ENCODE data around the gene MYO7A.

Gene MYO7A

DNA sequence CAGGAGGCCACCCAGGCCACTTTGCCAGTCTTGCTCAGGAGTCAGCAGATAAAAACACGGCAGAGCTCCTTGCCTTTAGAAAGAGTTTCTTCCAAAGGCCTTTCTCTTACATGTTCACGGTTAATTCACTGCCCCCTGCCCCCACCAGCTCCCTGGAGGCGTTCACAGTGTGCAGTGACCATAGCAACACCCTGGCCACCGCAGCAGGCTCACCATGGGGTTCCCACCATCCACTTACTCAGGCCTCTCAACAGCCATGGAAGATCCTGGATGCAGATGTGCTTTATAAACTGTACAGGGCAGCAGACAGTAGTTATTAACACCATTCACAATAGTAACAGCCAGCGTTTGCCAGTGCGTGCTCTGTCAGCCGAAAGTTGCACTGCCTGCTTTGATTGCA is 10.6 kb upstream of the MYO7A start:
- no peaks in the 10 kb centered on the region for H3K27me3 Mint-ChIP-seq (ENCODE audit: low read depth)
- no peak for TF ChIP-seq CTCF (IDR thresholded peaks at IDR 0.05; ENCODE audit: unreplicated experiment in 3 of 3)
- H3K36me3 Mint-ChIP-seq (ENCODE audit: low read depth), result peaks cover 16% of the 10 kb centered on the region
- no peaks in the 10 kb centered on the region for H3K9me3 Mint-ChIP-seq
- H3K27ac Mint-ChIP-seq, result no peak overlapping the region
- no peaks in the 10 kb centered on the region for H3K4me1 Mint-ChIP-seq
- H3K4me3 Mint-ChIP-seq, result no peak overlapping the region

DNA sequence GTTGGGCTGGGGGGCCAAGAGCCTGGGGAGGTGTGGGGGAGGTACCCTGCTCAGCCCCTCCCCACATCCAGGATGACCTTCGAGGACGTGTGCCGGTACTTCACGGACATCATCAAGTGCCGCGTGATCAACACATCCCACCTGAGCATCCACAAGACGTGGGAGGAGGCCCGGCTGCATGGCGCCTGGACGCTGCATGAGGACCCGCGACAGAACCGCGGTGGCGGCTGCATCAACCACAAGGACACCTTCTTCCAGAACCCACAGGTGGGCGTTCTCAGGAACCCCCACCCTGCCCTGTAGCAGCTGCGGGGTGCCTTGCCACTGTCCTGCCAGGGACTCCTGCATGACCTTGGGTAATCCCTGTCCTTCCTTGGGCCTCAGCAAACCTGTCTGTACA is 10.0 kb upstream of the MYO7A start:
- peaks cover 16% of the 10 kb centered on the region for H3K36me3 Mint-ChIP-seq (ENCODE audit: low read depth)
- no peak overlapping the region for H3K4me3 Mint-ChIP-seq

GRCh38 chr11:77118971-77119370 is 9.1 kb upstream of the MYO7A start:
- peaks cover 5% of the 10 kb centered on the region for H3K27me3 Mint-ChIP-seq (ENCODE audit: low read depth)
- H3K4me3 Mint-ChIP-seq, result no peak overlapping the region
- H3K36me3 Mint-ChIP-seq (ENCODE audit: low read depth), result peaks cover 14% of the 10 kb centered on the region
- no peak for TF ChIP-seq CTCF (IDR thresholded peaks at IDR 0.05; ENCODE audit: unreplicated experiment in 3 of 3)
- H3K9me3 Mint-ChIP-seq, result no peaks in the 10 kb centered on the region
- H3K4me1 Mint-ChIP-seq, result no peaks in the 10 kb centered on the region
- no peak overlapping the region for H3K27ac Mint-ChIP-seq

More for the DNA sequence above, 10.0 kb upstream of the MYO7A start:
- no peak for TF ChIP-seq CTCF (IDR thresholded peaks at IDR 0.05; ENCODE audit: unreplicated experiment in 3 of 3)
- Mint-ChIP-seq H3K27me3 (ENCODE audit: low read depth) (no peaks in the 10 kb centered on the region), H3K9me3 (no peaks in the 10 kb centered on the region), H3K27ac (no peak overlapping the region), H3K4me1 (no peaks in the 10 kb centered on the region)

DNA sequence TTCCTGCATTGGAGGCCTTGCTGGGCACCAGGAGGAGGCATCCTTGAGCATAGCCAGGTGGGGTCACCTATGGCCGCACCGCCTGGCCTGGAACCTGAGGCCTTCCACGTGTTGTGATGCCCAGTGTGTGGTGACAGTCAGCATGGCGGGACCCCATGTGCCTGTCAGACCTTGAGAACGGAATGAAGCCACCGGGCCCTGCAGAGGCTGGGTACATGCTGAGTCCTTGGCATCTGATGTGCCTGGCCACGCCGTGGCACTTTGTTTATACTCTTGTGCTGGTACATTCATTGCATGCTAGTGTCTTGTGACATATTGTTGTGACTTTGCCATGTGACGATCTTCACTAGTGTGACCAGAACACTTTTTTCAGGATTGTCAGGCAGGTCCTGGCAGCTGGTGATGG is 8.5 kb upstream of the MYO7A start:
- TF ChIP-seq CTCF (IDR thresholded peaks at IDR 0.05; ENCODE audit: unreplicated experiment in 3 of 3), result no peak
- Mint-ChIP-seq H3K27ac (no peak overlapping the region), H3K27me3 (ENCODE audit: low read depth) (peaks cover 5% of the 10 kb centered on the region), H3K36me3 (ENCODE audit: low read depth) (peaks cover 19% of the 10 kb centered on the region), H3K9me3 (no peaks in the 10 kb centered on the region), H3K4me3 (no peak overlapping the region), H3K4me1 (no peaks in the 10 kb centered on the region)

DNA sequence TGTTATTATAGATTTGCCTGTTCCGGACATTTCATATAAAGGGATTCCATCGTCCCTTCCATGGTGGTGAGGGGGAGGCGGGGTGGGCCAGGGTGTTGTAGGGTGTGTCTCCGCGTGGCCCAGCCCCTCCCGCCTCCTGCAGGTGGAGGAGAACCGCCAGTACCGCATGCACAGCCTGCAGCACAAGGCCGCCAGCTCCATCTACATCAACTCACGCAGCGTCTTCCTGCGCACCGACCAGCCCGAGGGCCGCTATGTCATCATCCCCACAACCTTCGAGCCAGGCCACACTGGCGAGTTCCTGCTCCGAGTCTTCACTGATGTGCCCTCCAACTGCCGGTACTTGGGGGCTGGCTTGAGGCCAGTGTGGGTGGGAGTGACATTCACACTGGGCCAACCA is 7.5 kb upstream of the MYO7A start:
- Mint-ChIP-seq H3K4me1 (peaks cover 4% of the 10 kb centered on the region), H3K27ac (no peak overlapping the region), H3K4me3 (no peak overlapping the region), H3K9me3 (no peaks in the 10 kb centered on the region), H3K27me3 (ENCODE audit: low read depth) (peaks cover 5% of the 10 kb centered on the region), H3K36me3 (ENCODE audit: low read depth) (peaks cover 19% of the 10 kb centered on the region)
- TF ChIP-seq CTCF (IDR thresholded peaks at IDR 0.05; ENCODE audit: unreplicated experiment in 3 of 3), result no peak

DNA sequence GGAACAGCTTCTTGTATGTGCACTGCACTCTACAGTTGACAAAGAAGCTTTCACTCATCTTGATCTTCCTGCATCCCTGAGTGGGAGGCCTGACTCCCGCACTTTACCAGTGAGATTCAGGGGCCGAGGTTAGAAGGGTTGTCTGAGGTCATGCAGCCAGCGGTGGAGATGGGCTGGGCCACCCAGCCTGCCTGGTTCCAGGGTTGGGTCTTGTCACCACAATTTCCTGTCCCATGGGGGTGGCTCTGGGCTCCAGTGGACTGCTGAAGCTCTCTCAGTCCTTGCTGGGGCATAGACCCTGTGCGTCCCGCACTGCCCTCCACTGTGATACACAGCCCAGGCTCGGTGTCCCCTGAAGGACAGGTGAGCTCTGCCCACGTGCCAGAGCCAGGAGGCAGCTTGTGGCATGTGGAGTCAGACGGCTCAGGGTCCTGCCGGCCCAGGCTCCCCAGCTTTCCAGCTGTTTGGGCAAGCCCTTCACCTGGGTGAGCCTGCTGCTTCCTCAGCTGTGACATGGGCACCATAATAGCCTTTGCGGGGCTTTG is 6.9 kb upstream of the MYO7A start:
- Mint-ChIP-seq H3K4me3 (no peak overlapping the region), H3K36me3 (ENCODE audit: low read depth) (peaks cover 19% of the 10 kb centered on the region), H3K27me3 (ENCODE audit: low read depth) (peaks cover 5% of the 10 kb centered on the region), H3K9me3 (no peaks in the 10 kb centered on the region), H3K27ac (no peak overlapping the region), H3K4me1 (peaks cover 5% of the 10 kb centered on the region)
- no peak for TF ChIP-seq CTCF (IDR thresholded peaks at IDR 0.05; ENCODE audit: unreplicated experiment in 3 of 3)
